Measurements from ENCODE around the gene SLC6A11.

GRCh38 chr3:10975695-10976234, 159.7 kb downstream of the SLC6A11 start:
- TF ChIP-seq, protein P1, sequence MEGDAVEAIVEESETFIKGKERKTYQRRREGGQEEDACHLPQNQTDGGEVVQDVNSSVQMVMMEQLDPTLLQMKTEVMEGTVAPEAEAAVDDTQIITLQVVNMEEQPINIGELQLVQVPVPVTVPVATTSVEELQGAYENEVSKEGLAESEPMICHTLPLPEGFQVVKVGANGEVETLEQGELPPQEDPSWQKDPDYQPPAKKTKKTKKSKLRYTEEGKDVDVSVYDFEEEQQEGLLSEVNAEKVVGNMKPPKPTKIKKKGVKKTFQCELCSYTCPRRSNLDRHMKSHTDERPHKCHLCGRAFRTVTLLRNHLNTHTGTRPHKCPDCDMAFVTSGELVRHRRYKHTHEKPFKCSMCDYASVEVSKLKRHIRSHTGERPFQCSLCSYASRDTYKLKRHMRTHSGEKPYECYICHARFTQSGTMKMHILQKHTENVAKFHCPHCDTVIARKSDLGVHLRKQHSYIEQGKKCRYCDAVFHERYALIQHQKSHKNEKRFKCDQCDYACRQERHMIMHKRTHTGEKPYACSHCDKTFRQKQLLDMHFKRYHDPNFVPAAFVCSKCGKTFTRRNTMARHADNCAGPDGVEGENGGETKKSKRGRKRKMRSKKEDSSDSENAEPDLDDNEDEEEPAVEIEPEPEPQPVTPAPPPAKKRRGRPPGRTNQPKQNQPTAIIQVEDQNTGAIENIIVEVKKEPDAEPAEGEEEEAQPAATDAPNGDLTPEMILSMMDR (IDR thresholded peaks at IDR 0.05; ENCODE audit: extremely low read depth in 1 of 2, insufficient read depth in 1 of 2, low read depth in 1 of 2, low read length in 2 of 2) = no peak
- no peak for TF ChIP-seq POLR2A (IDR thresholded peaks at IDR 0.05; ENCODE audit: low read depth, low read length)
- TF ChIP-seq EZH2 (IDR thresholded peaks at IDR 0.05; ENCODE audit: borderline replicate concordance, low read depth, low read length, severe bottlenecking) = no peak
- no peak for TF ChIP-seq POLR2AphosphoS5 (IDR thresholded peaks at IDR 0.05; ENCODE audit: insufficient read depth, low read depth, low read length)
- TF ChIP-seq MAX (IDR thresholded peaks at IDR 0.05; ENCODE audit: insufficient read depth, insufficient read length) = no peak
- TF ChIP-seq MYC (IDR thresholded peaks at IDR 0.05; ENCODE audit: low read depth, low read length) = no peak
- TF ChIP-seq JUN (IDR thresholded peaks at IDR 0.05; ENCODE audit: borderline replicate concordance, insufficient read depth, insufficient read length, low read depth) = no peak
